Adipose tissue (tissue), 3 donors: ENCODE data around the gene REC8. TPM values are rescaled to one million over a fixed set of nuclear protein-coding genes. Genes with fewer than 3 reads are reported as not detected.

Experiments
- H3K27ac ChIP-seq: one replicate; pipeline ENCODE4 v1.5.1; 2013; ENCODE audit warnings: low read depth, low read length
- WGBS, 3 donors: extraction: QIAGEN DNeasy Blood & Tissue Kit; methylation state at CpG; one replicate each; pipeline ENCODE4 v1.1.7; 2013; 5-methylcytosine and 5-hydroxymethylcytosine counted together
- polyA plus RNA-seq, 3 donors: library from polyadenylated mRNA; stranded (reverse); fragments of 200-250 nt; gene quantifications; one replicate each; pipeline ENCODE4 v1.2.3, GENCODE V29; 2013
- donor health status: healthy with polysubstance abuse.
- donor health status: Bipolar disorder and iron deficiency.
- donor health status: healthy.

The REC8 gene
- 10 to 100 TPM in 1 of 3 donors, 1 to 10 TPM in 2; 3.9 to 19.8 (median 9.4) TPM for polyA plus RNA-seq

- WGBS, 3 donors: 16 to 44% (median 18%) methylated on average over 63 of the region's 63 CpGs
- H3K27ac ChIP-seq: no peak within 1 kb of the TSS
These were observed at the start of gene REC8 for GRCh38 chr14:24171422-24172260. Gene REC8, plus strand, starts transcription at chr14:24172080. Its CDS starts 473 bp downstream, at chr14:24172553.

- H3K27ac ChIP-seq: no peak overlapping the region
- 87 to 100% (median 97%) methylated on average over 4 of the region's 4 CpGs for WGBS, 3 donors
These were observed 49.5 kb upstream of the REC8 start for GRCh38 chr14:24122416-24122815.

- 94 to 95% (median 95%) methylated on average over 8 of the region's 8 CpGs for WGBS, 3 donors
- no peak overlapping the region for H3K27ac ChIP-seq
These were observed 49.0 kb upstream of the REC8 start for GRCh38 chr14:24122898-24123297.

GRCh38 chr14:24123424-24124417 is 48.2 kb upstream of the REC8 start:
- no peak overlapping the region for H3K27ac ChIP-seq
- 81 to 89% (median 86%) methylated on average over 9 of the region's 9 CpGs for WGBS, 3 donors

GRCh38 chr14:24126939-24127338 is 44.9 kb upstream of the REC8 start:
- H3K27ac ChIP-seq: no peak overlapping the region

GRCh38 chr14:24127673-24128072 is 44.2 kb upstream of the REC8 start:
- H3K27ac ChIP-seq: no peak overlapping the region
- WGBS, 3 donors: 90 to 96% (median 90%) methylated on average over 2 of the region's 2 CpGs

GRCh38 chr14:24129410-24129998 is 42.4 kb upstream of the REC8 start:
- 89 to 99% (median 96%) methylated on average over 8 of the region's 8 CpGs for WGBS, 3 donors
- no peak overlapping the region for H3K27ac ChIP-seq

GRCh38 chr14:24130380-24130716 is 41.5 kb upstream of the REC8 start, which contains the start of gene FITM1:
Gene FITM1, plus strand, starts transcription at chr14:24130659. Its CDS starts 905 bp downstream, at chr14:24131564.
- H3K27ac ChIP-seq: no peak within 1 kb of the TSS
- WGBS, 3 donors: 82 to 92% (median 89%) methylated on average over 5 of the region's 5 CpGs

- no peak overlapping the region for H3K27ac ChIP-seq
These were observed 40.9 kb upstream of the REC8 start for GRCh38 chr14:24130717-24131548.

GRCh38 chr14:24131549-24131966 is 40.3 kb upstream of the REC8 start:
- 48 to 81% (median 70%) methylated on average over 14 to 15 of the region's 15 CpGs for WGBS, 3 donors
- H3K27ac ChIP-seq: no peak overlapping the region

More at GRCh38 chr14:24130717-24131548, 40.9 kb upstream of the REC8 start:
- WGBS, 3 donors: 30 to 53% (median 50%) methylated on average over 7 of the region's 7 CpGs

- 37 to 65% (median 57%) methylated on average over 23 to 24 of the region's 24 CpGs for WGBS, 3 donors
- H3K27ac ChIP-seq: no peak overlapping the region
These were observed 39.7 kb upstream of the REC8 start for GRCh38 chr14:24132061-24132685.

- WGBS, 3 donors: 96 to 100% (median 99%) methylated on average over 2 of the region's 2 CpGs
- H3K27ac ChIP-seq: no peak overlapping the region
These were observed 38.9 kb upstream of the REC8 start for GRCh38 chr14:24132976-24133375.

GRCh38 chr14:24133735-24134134 is 38.1 kb upstream of the REC8 start:
- H3K27ac ChIP-seq: no peak overlapping the region
- 91 to 98% (median 92%) methylated on average over 1 of the region's 1 CpG for WGBS, 3 donors

GRCh38 chr14:24135584-24135833 is 36.4 kb upstream of the REC8 start:
- H3K27ac ChIP-seq: no peak overlapping the region
- WGBS, 3 donors: 5 to 10% (median 7%) methylated on average over 9 of the region's 9 CpGs

GRCh38 chr14:24135834-24136683 is 35.8 kb upstream of the REC8 start, which contains the start of gene PSME1:
Gene PSME1, plus strand, starts transcription at chr14:24136194. Its CDS starts 69 bp downstream, at chr14:24136263.
- no peak within 1 kb of the TSS for H3K27ac ChIP-seq
- 0 to 1% (median 1%) methylated on average over 41 to 75 of the region's 75 CpGs for WGBS, 3 donors

- 23 to 36% (median 35%) methylated on average over 13 of the region's 13 CpGs for WGBS, 3 donors
- H3K27ac ChIP-seq: no peak overlapping the region
These were observed 35.0 kb upstream of the REC8 start for GRCh38 chr14:24136684-24137528.
